MM.1S (cell line): Measurements from ENCODE around the gene REC114.
"Not testable (repeated sequence)": the region's sequence is repeated elsewhere in the genome, so short reads cannot be mapped to it uniquely, and the experiment has no call there.

Experiments used
- EZH2 ChIP-seq: fragments of 300-600 bp; sonication (generic); optimal IDR thresholded peaks from 2 replicates; pipeline ENCODE3; 2017; ENCODE audit warnings: low read depth, mild to moderate bottlenecking, antibody characterized with exemption, low read length, mixed read lengths
- EZH2phosphoT487 ChIP-seq: fragments of 300-600 bp; sonication (generic); IDR thresholded peaks from 2 replicates; pipeline ENCODE4 v1.6.1; 2018; ENCODE audit warnings: antibody characterized with exemption, low read length
- TF ChIP-seq, protein P1 (sequence below): fragments of 300-600 bp; sonication (generic); IDR thresholded peaks from 2 replicates; pipeline ENCODE4 v1.5.1; 2016; ENCODE audit warnings: antibody characterized with exemption, low read length, mixed read lengths

DNA sequence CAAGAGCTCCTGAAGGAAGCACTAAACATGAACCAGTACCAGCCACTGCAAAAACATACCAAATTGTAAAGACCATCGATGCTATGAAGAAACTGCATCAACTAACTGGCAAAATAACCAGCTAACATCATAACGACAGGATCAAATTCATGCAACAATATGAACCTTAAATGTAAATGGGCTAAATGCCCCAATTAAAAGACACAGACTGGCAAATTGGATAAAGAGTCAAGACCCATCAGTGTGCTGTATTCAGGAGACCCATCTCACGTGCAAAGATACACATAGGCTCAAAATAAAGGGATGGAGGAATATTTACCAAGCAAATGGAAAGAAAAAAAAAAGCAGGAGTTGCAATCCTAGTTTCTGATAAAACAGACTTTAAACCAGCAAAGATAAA is 7.0 kb downstream of the REC114 start:
- not testable (repeated sequence) for TF ChIP-seq EZH2, EZH2phosphoT487
- TF ChIP-seq, protein P1, sequence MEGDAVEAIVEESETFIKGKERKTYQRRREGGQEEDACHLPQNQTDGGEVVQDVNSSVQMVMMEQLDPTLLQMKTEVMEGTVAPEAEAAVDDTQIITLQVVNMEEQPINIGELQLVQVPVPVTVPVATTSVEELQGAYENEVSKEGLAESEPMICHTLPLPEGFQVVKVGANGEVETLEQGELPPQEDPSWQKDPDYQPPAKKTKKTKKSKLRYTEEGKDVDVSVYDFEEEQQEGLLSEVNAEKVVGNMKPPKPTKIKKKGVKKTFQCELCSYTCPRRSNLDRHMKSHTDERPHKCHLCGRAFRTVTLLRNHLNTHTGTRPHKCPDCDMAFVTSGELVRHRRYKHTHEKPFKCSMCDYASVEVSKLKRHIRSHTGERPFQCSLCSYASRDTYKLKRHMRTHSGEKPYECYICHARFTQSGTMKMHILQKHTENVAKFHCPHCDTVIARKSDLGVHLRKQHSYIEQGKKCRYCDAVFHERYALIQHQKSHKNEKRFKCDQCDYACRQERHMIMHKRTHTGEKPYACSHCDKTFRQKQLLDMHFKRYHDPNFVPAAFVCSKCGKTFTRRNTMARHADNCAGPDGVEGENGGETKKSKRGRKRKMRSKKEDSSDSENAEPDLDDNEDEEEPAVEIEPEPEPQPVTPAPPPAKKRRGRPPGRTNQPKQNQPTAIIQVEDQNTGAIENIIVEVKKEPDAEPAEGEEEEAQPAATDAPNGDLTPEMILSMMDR: not testable (repeated sequence)
